AG04450 (cell line): ENCODE data around the gene SMTN. TPM values are rescaled to one million over a fixed set of nuclear protein-coding genes. Genes with fewer than 3 reads are reported as not detected.

ENCODE experiments used
- CTCF ChIA-PET: fragments of 300-600, 350-600 bp; formaldehyde crosslinking; extraction: SDS; loops from one replicate; lab custom pipeline; 2022; ENCODE audit warnings: antibody characterized with exemption, inconsistent platforms; lab: Charles Lee
- POLR2A ChIA-PET: fragments of 350-600 bp; formaldehyde crosslinking; extraction: SDS; loops from one replicate; lab custom pipeline; 2021; ENCODE audit warnings: antibody characterized with exemption, inconsistent platforms; lab: Yijun Ruan, JAX
- DNase-seq: peaks from one replicate; pipeline ENCODE4 v3.0.0-alpha.2; 2011; ENCODE audit warnings: low read depth, low spot score
- H3K27ac ChIP-seq: one replicate; pipeline ENCODE4 v1.5.1; 2012; ENCODE audit warnings: low read depth, low read length, control low read depth
- H3K27me3 ChIP-seq: one replicate; pipeline ENCODE4 v1.6.0; 2012; ENCODE audit warnings: low read length; ENCODE audit not compliant: control insufficient read depth, insufficient read depth
- H3K4me3 ChIP-seq: 2 replicates; pipeline ENCODE4 v1.5.1; 2011; ENCODE audit warnings: mild to moderate bottlenecking, low read depth, low read length, control low read depth
- H3K9me3 ChIP-seq: 2 replicates; pipeline ENCODE4 v1.5.1; 2012; ENCODE audit warnings: low read length; ENCODE audit not compliant: control insufficient read depth, insufficient read depth
- CTCF ChIP-seq: IDR thresholded peaks from 2 replicates; pipeline ENCODE4 v1.5.1; 2011; ENCODE audit warnings: low read depth, low read length, control low read depth, inconsistent platforms
- polyA plus RNA-seq: library from polyadenylated mRNA; depleted of rRNA; stranded (reverse); fragments of >200 nt; gene quantifications from 2 replicates; pipeline ENCODE4 v1.2.3, GENCODE V29; 2011

SMTN gene
- polyA plus RNA-seq, 1 experiment: 14.1 TPM

- CTCF ChIA-PET: interaction anchor here (1.1 kb wide), 1 partner anchor 36 kb away, joined by 4 read pairs; the partner anchor contains the start of gene SELENOM
- H3K4me3 ChIP-seq: no peak overlapping the region
- H3K27ac ChIP-seq: no peak overlapping the region
- H3K27me3 ChIP-seq: peaks cover 27% of the 10 kb centered on the region
- POLR2A ChIA-PET: no interaction called here
- peaks cover 16% of the 10 kb centered on the region for H3K9me3 ChIP-seq
- DNase-seq: no peak
- no peak for TF ChIP-seq CTCF
These were observed 61.9 kb downstream of the SMTN start for GRCh38 chr22:31143038-31143437.

DNA sequence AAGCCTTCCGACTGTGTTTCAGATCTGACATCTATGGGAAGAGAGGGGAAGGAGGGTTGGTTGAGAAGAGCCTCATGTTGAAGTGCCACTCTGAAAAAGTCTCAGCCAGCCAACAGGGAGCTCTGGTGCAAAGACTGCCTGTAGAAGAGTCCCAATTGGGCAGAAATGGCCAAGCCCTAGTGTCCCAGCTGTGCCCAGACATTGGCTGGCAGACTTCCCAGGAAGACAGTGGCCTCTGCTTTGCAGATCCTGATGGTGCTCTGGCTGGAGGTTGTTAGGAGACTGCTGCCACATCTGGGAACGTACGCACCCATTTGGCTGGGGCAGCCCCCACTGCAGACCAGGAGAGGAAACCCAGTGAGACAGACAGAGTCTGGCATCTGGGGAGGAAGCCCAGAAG lies 62.4 kb downstream of the SMTN start:
- TF ChIP-seq CTCF: no peak
- Histone ChIP-seq H3K27ac (no peak overlapping the region), H3K27me3 (peaks cover 24% of the 10 kb centered on the region), H3K4me3 (no peak overlapping the region), H3K9me3 (peaks cover 16% of the 10 kb centered on the region)
- ChIA-PET POLR2A (no interaction called here), CTCF (interaction anchor here (0.9 to 1.5 kb wide), 4 partner anchors 35 to 59 kb away, joined by 3 to 5 read pairs (median 4); partner anchors contain the start of gene SELENOM)
- DNase-seq: no peak

- ChIA-PET CTCF (interaction anchor here (0.9 to 1.5 kb wide), 3 partner anchors 36 to 59 kb away, joined by 3 to 5 read pairs (median 3); partner anchors contain the start of gene SELENOM), POLR2A (interaction anchor here (0.6 kb wide), 2 partner anchors 24 to 42 kb away, joined by 3 read pairs; no protein-coding TSS in a partner anchor)
- no peak for DNase-seq
- no peak for TF ChIP-seq CTCF
- H3K27ac ChIP-seq: no peak overlapping the region
- H3K9me3 ChIP-seq: peaks cover 16% of the 10 kb centered on the region
- H3K4me3 ChIP-seq: no peak overlapping the region
- H3K27me3 ChIP-seq: peaks cover 22% of the 10 kb centered on the region
These were observed 63.1 kb downstream of the SMTN start for GRCh38 chr22:31144223-31144622.

- TF ChIP-seq CTCF: no peak
- Histone ChIP-seq H3K27me3 (no peaks in the 10 kb centered on the region), H3K9me3 (peaks cover 16% of the 10 kb centered on the region), H3K4me3 (no peak overlapping the region), H3K27ac (peak overlapping the region; percentile 39)
- CTCF ChIA-PET: interaction anchor here (0.7 to 4.0 kb wide), 18 partner anchors 9 to 385 kb away, joined by 3 to 38 read pairs (median 4); partner anchors contain the start of genes LIMK2, RNF185 and SELENOM
- DNase-seq: no peak
- POLR2A ChIA-PET: no interaction called here
These were observed 67.4 kb downstream of the SMTN start for GRCh38 chr22:31148488-31148887.

DNA sequence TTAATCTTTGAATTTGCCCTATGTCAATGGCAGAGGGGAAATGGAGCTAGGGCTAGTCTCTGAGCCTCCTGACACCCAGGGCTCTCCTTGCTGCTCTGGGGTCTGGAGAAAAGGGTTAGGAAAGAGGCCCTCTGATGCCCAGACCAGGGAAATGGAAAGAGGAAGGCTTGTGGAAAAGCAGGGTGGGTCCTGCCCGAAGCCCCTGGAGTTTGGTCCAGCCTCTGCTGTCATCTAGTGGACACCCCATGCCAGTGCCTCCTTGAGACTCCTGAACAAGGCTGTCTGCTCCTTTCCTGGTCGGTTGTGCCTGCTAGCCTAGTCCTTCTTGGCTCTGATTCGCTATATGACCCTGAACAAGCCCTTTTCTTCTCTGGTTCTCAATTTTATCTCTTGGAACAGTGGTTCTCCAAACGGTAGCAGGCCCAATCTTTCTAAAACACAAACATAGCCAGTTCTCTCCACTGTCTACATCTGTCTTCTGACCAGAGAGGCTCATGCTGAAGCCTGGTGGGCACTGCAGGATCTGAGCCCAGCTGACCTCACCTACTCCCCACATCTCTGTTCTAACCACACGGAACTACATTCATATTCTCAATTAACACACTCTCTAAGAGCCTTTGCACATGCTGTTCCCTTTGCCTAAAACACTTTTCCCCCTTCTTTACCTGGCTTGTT lies 68.0 kb downstream of the SMTN start:
- CTCF ChIA-PET: interaction anchor here (0.8 to 4.0 kb wide), 18 partner anchors 9 to 386 kb away, joined by 3 to 38 read pairs (median 4); partner anchors contain the start of genes LIMK2, RNF185 and SELENOM
- Histone ChIP-seq H3K4me3 (no peak overlapping the region), H3K27me3 (no peaks in the 10 kb centered on the region), H3K9me3 (peaks cover 16% of the 10 kb centered on the region), H3K27ac (no peak overlapping the region)
- peak; percentile 54 for DNase-seq
- TF ChIP-seq CTCF: peak; percentile 100
- POLR2A ChIA-PET: no interaction called here
